ENCODE measurements around the gene B3GALT6.

DNA sequence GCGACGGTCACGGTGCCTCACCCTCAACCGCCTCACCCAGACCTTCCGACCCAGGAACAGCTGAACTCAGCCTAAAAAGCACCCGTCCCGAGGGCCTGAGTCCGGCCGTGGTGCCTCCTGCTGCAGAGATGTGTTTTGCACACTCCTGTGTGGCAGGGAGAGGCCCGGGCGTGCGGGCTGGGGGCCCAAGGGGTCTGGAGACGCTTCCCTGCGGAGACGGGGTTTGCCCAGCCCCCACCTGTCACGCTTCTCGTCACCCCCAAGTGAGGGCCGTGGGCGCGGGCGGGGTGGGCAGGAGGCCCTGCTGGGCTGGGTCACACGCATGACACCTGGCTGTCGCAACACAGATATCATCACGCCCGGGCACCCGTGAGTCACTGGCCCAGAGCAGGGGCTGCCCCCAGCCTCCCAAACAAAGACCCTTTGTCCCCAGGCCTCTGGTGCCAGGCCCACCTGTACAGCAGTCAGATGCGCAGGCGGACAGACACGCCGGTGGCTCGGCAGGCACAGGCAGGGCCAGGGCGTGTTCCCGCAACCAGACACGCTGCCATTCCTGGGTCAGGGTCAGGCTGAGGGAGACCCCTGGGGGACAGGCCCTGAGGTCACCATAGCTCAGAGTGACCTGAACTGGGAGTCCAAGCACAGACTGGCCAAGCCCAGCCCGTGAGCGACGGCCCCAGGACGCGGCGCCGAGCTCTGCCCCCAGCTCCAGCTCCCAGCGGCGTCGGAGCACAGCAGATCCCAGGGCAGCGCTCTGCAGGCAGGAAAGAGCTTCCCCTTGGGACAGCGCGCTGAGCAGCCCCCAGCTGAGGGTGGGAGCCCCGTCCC lies 6.1 kb downstream of the B3GALT6 start:
- TF ChIP-seq, protein P1, sequence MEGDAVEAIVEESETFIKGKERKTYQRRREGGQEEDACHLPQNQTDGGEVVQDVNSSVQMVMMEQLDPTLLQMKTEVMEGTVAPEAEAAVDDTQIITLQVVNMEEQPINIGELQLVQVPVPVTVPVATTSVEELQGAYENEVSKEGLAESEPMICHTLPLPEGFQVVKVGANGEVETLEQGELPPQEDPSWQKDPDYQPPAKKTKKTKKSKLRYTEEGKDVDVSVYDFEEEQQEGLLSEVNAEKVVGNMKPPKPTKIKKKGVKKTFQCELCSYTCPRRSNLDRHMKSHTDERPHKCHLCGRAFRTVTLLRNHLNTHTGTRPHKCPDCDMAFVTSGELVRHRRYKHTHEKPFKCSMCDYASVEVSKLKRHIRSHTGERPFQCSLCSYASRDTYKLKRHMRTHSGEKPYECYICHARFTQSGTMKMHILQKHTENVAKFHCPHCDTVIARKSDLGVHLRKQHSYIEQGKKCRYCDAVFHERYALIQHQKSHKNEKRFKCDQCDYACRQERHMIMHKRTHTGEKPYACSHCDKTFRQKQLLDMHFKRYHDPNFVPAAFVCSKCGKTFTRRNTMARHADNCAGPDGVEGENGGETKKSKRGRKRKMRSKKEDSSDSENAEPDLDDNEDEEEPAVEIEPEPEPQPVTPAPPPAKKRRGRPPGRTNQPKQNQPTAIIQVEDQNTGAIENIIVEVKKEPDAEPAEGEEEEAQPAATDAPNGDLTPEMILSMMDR (IDR thresholded peaks at IDR 0.05 in 8 of 11, conservative IDR thresholded peaks at IDR 0.05 in 3 of 11), result no peak
- no peak for TF ChIP-seq POLR2A (IDR thresholded peaks at IDR 0.05)

All from spleen (tissue), 7 donors.